ENCODE results near the gene DCPS.

GRCh38 chr11:126357055-126357962 lies 53.4 kb downstream of the DCPS start:
- no peak for TF ChIP-seq CTCF (IDR thresholded peaks at IDR 0.05)
- no peak for TF ChIP-seq POLR2A (IDR thresholded peaks at IDR 0.05)
